ENCODE results near the gene COX7A1. TPM values are rescaled to one million over a fixed set of nuclear protein-coding genes. Genes with fewer than 3 reads are reported as not detected.

COX7A1 gene
- total RNA-seq, 1 experiment from 2014 or later, result not detected

- TF ChIP-seq CTCF (IDR thresholded peaks at IDR 0.05; ENCODE audit: insufficient read depth in 1 of 2, low read depth in 1 of 2, low read length in 1 of 2, severe bottlenecking in 1 of 2, unreplicated experiment in 1 of 2), result no peak
- no peak overlapping the region for H3K27ac Mint-ChIP-seq (ENCODE audit: unreplicated experiment)
- no peaks in the 10 kb centered on the region for H3K27me3 Mint-ChIP-seq (ENCODE audit: insufficient read depth, unreplicated experiment)
- H3K36me3 Mint-ChIP-seq (ENCODE audit: insufficient read depth, unreplicated experiment), result peaks cover 50% of the 10 kb centered on the region
- ChIA-PET CTCF (no interaction called here), POLR2A (no interaction called here)
- H3K4me1 Mint-ChIP-seq (ENCODE audit: low read depth, unreplicated experiment), result peaks cover 8% of the 10 kb centered on the region
- Histone ChIP-seq H3K27me3 (replicated peaks; ENCODE audit: control insufficient read depth, insufficient read depth, low read length) (no peaks in the 10 kb centered on the region), H3K36me3 (ENCODE audit: control insufficient read depth, insufficient read depth, low read length) (peaks cover 8% of the 10 kb centered on the region; the same call in 1 of the 2 replicates), H3K4me1 (peaks cover 6% of the 10 kb centered on the region; the same call in 1 of the 2 replicates), H3K4me3 (ENCODE audit: low read depth, low read length) (no peak overlapping the region), H3K9me3 (no peaks in the 10 kb centered on the region)
- BruUV-seq (replicated peaks), result no TSS peak
- H3K4me3 Mint-ChIP-seq (ENCODE audit: unreplicated experiment), result no peak overlapping the region
- no peaks in the 10 kb centered on the region for H3K9me3 Mint-ChIP-seq (ENCODE audit: unreplicated experiment)
- DNase-seq, result no peak
- intact Hi-C loops (cut with micrococcal nuclease; ENCODE audit: unreplicated experiment), result no loop called here
Observed at GRCh38 chr19:36111200-36111539, 41.1 kb downstream of the COX7A1 start.

GRCh38 chr19:36110487-36111199 lies 41.6 kb downstream of the COX7A1 start, which contains the start of gene OVOL3:
TSS of gene OVOL3 (plus strand) at chr19:36111143. CDS start at chr19:36111203, 60 bp downstream.
- no peak for TF ChIP-seq CTCF (IDR thresholded peaks at IDR 0.05; ENCODE audit: insufficient read depth in 1 of 2, low read depth in 1 of 2, low read length in 1 of 2, severe bottlenecking in 1 of 2, unreplicated experiment in 1 of 2)
- Mint-ChIP-seq H3K9me3 (ENCODE audit: unreplicated experiment) (no peaks in the 10 kb centered on the region), H3K27me3 (ENCODE audit: insufficient read depth, unreplicated experiment) (no peaks in the 10 kb centered on the region), H3K27ac (ENCODE audit: unreplicated experiment) (no peak within 1 kb of the TSS), H3K4me1 (ENCODE audit: low read depth, unreplicated experiment) (peaks cover 6% of the 10 kb centered on the region), H3K4me3 (ENCODE audit: unreplicated experiment) (no peak within 1 kb of the TSS), H3K36me3 (ENCODE audit: insufficient read depth, unreplicated experiment) (peaks cover 44% of the 10 kb centered on the region)
- H3K9me3 ChIP-seq, result no peaks in the 10 kb centered on the region
- ChIA-PET CTCF (no interaction called here), POLR2A (no interaction called here)
- intact Hi-C loops (cut with micrococcal nuclease; ENCODE audit: unreplicated experiment), result no loop called here
- H3K36me3 ChIP-seq (ENCODE audit: control insufficient read depth, insufficient read depth, low read length), result peaks cover 8% of the 10 kb centered on the region; the same call in 1 of the 2 replicates
- BruUV-seq (replicated peaks), result no TSS peak
- no peak within 1 kb of the TSS for H3K4me3 ChIP-seq (ENCODE audit: low read depth, low read length)
- no peak for DNase-seq
- H3K27me3 ChIP-seq (replicated peaks; ENCODE audit: control insufficient read depth, insufficient read depth, low read length), result no peaks in the 10 kb centered on the region
- H3K4me1 ChIP-seq, result 0 out of 2 replicates have a peak, but pooled peaks cover 3% of the 10 kb centered on the region

DNA sequence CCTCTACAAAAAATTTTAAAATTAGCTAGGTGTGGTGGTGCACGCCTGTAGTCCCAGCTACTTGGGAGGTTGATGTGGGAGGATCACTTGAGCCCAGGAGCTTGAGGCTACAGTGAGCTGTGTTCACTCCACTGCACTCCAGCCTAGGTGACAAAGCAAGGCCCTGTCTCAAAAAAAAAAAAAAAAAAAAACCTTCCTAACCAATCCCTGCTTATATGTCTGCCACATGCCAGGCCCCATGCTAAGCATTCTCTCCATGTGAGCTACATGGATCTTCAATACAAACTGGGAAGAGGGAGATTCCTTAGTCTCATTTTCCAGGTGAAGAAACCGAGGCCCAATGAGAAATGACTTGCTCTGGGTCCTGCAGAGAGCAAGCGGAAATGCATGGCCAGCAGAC lies 43.6 kb downstream of the COX7A1 start:
- no peak for DNase-seq
- no peak overlapping the region for H3K27ac Mint-ChIP-seq (ENCODE audit: unreplicated experiment)
- POLR2A ChIA-PET, result no interaction called here

More for the DNA sequence above, 43.6 kb downstream of the COX7A1 start:
- CTCF ChIA-PET, result no interaction called here
- Mint-ChIP-seq H3K4me1 (ENCODE audit: low read depth, unreplicated experiment) (peaks cover 6% of the 10 kb centered on the region), H3K9me3 (ENCODE audit: unreplicated experiment) (no peaks in the 10 kb centered on the region), H3K27me3 (ENCODE audit: insufficient read depth, unreplicated experiment) (no peaks in the 10 kb centered on the region), H3K36me3 (ENCODE audit: insufficient read depth, unreplicated experiment) (peaks cover 27% of the 10 kb centered on the region), H3K4me3 (ENCODE audit: unreplicated experiment) (no peak overlapping the region)
- Histone ChIP-seq H3K4me1 (0 out of 2 replicates have a peak, but pooled peaks cover 3% of the 10 kb centered on the region), H3K4me3 (ENCODE audit: low read depth, low read length) (no peak overlapping the region), H3K9me3 (no peaks in the 10 kb centered on the region), H3K36me3 (ENCODE audit: control insufficient read depth, insufficient read depth, low read length) (peaks cover 8% of the 10 kb centered on the region), H3K27me3 (replicated peaks; ENCODE audit: control insufficient read depth, insufficient read depth, low read length) (no peaks in the 10 kb centered on the region)
- no peak for TF ChIP-seq CTCF (IDR thresholded peaks at IDR 0.05; ENCODE audit: insufficient read depth in 1 of 2, low read depth in 1 of 2, low read length in 1 of 2, severe bottlenecking in 1 of 2, unreplicated experiment in 1 of 2)
- intact Hi-C loops (cut with micrococcal nuclease; ENCODE audit: unreplicated experiment), result no loop called here
- BruUV-seq (replicated peaks), result no TSS peak

Measured in Caco-2 (cell line).